Activated CD8-positive, alpha-beta memory T cell treated with anti-CD3 and anti-CD28 coated beads, Interleukin-2, amount 50 U/mL, for 24 hours (primary cell): ENCODE results near the gene DTL.

Source experiments
- DNase-seq: peaks from one replicate; pipeline ENCODE4 v3.0.0-alpha.2; 2020; ENCODE audit errors: extremely low read depth

The DTL gene

DNA sequence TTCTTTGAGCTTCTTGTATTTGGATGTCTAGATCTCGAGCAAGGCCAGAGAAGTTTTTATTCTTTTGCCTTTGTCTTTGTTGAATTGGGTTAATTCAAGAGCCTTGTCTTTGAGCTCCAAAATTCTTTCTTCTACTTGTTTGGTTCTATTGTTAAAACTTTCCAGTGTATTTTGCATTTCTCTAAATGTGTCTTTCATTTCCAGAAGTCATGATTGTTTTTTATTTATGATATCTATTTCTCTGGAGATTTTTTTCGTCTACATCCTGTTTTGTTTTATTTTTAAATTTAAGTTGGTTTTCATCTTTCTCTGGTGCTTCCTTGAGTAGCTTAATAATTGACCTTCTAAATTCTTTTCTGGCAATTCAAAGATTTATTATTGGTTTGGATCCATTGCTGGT is 61.8 kb downstream of the DTL start:
- no peak for DNase-seq

DNA sequence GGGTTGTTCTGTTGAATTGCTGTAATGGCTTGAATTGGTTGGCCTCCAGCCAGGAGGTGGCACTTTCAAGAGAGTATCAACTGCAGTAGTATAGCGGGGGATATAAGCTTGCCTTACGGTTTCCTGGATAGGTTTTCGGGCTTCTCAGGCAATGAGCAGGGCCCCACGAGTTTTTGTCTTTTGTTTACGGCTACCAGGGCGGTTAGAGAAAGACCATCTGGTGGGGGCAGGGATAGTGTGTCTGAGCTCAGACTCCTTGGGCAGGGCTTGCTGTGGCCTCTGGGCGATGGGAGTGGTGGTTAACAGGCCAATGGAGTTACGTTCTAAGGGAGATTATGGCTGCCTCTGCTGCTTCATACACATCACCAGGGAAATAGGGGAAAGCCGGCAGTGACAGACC is 62.8 kb downstream of the DTL start:
- DNase-seq, result no peak

DNA sequence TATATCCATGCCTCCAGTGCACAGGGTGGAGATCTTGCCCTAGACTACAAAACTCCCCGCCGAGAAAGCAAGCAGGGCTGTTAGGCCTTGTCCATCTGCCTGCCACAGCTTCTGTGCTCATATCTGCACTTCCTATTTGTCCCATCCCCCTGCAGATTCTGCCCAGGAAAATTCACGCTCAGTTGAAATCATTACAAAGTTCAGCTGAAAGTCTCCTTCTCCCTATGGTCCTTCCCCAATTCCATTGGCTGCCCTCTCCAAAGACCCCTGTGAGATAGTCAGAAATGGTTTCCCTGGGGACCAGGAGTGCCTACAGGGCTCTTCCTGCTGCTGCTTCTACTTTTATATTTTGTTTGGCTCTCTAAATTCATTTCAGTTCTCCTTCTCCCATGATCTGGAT is 63.2 kb downstream of the DTL start:
- DNase-seq, result no peak

DNA sequence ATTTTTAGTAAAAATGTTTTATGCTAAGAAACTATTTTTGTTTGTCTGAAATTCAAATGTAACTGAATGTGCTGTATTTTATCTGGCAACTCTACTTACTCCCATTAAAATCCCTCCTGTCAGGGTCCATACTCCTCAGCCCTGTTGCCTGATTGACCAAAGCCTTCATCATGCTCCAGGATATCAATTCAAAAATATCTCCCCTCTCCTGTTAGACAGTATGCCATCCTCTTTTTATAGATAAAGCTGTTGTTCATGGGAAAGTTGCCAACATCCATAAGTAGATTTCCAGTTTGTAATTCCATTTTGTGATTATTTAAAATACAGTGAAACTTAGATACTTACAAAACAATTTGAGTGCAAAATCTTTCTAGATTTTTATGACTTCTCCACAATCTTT is 65.7 kb downstream of the DTL start:
- DNase-seq, result no peak

DNA sequence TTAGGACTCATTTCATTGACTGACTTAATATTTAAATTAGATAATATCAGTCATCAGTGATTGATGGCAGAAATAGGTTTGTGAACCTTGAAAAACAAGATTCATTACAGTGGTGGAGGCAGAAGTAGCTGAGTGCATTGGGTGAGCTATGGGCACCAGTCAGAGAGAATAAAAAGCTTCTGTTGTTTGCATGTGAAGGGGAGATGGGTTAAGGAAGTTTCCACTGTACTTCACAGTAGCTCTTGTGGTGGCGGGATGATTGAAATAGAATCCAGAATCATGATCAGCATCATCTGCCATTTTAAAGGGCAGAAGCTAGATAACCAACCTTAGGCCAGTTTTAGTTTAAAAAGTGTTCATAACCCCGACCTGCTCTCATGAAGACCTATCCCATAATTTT is 66.2 kb downstream of the DTL start:
- no peak for DNase-seq

DNA sequence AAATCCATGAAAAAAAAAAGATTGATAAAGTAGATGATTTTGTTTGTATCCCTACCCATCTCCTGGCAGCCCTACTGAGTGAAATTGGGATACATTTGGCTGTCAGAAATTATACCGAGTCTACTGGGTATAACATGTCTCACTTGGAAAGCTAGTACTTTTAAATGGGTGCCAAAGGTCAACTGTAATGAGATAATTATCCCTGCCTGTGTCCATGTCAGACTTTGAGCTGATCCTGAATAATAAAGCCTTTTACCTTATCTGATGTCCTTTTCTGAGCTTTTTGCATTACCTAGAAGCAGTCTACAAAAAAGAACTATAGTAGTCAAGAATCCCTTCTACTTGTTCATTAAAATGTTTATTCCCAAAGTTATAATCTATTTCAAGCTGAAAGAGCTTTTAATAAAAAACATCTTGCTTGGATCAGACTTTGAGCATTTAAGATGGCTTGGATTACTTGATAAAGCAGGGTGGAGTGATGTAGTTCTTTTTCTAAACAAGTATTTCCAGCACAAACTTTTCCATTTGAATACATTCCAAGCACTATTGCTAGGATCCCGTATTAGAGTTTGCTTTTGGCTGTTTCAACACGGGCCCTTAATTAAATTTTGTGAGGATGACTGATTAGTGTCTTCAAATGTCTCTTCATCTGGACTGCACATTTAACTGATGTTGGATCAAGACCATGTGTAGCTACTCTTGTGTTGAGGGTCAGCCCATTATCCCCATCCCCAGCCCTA is 69.2 kb downstream of the DTL start:
- no peak for DNase-seq

DNA sequence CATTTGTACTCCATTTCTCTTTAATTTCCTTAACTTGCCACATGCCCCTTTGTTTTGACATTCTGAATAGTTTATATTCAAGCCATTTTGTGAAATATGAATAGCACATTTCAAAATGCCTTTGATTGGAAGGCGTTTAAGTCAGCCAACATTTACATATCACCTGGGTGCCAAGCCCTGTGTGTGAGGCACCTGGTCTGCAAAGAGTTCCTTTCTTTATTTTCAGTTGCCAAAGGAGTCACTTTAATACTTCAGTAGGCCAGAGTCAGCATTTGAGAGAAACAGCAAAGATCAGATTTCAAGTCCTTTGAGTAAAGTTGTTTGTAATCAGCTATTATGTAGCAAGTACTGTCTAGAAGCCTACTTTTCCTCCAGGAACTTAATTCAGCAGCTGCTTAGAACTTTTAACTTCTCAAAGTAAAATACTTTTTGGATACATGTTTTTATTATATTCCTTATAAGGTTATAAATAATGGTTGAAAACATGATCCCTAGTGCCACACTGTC is 70.8 kb downstream of the DTL start:
- no peak for DNase-seq

DNA sequence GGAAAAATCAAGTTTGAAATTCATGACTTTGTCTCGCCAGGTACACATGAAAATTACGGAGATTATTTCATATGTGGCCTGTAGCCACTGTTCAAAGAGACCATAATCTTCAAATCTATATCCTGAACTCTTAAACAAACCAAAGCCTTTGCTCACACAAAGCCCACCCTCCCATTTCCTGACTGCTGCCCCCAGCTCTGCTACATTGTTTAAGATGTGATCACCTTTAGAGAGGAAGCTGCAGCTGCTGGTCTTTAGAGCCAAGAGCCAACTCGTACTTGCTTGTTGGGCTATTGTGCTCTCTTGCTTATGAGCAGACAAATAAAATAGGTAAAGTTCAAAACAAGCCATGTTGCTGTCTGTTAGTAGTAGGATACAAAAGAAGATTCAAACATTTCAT is 71.9 kb downstream of the DTL start:
- DNase-seq, result no peak

DNA sequence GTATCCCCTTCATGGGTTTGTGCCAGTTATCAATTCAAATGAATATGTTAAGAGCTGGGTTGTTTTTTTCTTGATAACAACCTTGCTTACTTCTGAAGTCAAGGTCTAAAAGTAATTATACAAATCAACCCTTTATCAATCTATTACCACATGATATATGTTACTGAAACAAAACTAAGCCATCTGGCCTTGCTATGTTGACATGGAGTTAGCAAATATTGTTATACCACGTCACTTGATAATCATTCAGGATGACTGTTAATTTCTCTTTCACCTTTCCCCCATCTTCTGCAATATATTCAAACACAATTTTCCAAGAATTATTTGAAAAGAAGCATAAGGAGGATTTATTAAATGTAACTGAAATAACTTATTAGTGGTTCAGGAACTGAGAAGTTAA is 72.6 kb downstream of the DTL start:
- no peak for DNase-seq

DNA sequence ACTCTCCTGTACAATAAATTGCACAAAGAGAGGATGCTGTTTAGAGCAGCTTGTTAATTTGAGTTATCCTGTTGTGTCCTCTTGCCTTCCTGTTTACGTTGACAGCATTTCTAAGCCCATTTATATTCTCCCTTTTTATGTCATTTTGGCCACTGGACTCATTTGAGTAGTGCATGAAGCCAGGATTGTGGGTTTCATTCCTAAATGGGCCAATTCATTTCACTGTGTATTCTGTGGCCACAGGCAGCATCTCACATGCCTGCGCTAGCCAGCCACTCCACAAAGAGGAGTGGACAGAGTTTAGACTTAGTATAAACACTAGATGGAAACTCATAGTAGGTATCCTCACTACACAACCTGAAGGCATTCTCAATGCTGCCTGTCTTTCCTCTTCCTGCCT is 73.4 kb downstream of the DTL start:
- DNase-seq, result no peak

DNA sequence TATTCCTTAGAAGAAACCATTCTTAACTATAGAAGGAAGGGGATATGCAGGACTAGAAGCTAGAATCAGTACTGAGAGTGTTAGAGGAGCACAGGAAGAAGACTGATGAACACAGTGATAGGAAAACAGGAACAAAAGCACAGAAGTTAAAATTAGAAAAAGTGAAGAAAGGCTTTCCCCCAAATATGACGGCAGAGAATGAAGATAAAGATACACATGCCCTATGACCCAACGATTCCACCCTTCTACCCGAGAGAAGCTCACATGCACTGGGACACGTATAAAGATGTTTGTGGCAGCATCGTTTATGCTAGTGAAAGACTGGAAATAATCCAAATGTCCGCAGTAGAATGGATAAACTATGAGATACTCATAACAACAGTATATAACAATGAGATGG is 74.2 kb downstream of the DTL start:
- DNase-seq, result no peak

DNA sequence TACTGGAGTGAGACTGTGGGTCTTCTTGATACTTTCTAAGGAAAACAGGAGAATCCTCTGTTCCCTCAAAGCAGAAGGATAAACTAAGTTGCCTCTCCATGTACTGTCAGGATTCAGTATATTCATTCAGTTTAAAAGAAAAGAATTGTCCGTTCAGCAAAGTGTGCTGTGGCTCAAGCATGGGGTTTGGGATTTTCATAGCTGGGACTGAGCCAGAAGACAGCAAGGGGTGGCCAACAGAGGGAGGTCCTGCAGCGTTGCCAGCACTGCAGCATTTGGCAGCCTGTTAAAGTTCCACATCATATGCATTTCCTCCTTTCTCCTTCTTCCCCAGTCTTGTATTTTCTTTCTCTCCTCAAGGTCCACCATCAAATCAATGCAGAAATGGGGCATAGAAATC is 75.1 kb downstream of the DTL start:
- no peak for DNase-seq

DNA sequence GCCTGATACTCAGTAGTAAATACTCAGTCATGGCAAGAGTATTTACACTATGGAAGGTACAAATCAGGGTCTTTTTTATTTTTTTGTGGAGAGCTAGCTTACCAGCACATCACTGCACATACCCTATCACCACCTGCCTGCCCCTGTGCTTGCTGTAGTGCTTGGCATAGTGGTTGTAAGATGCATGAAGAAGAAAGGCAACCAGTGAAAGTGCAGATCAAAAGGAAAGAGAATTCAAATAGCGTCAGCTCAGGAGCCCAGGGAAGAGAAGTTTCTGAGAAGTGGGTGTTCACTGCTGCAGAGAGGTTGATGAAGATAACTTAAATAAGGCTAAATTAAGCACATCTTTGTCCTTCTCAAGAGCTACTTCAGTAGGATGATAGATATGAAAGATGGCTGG is 76.0 kb downstream of the DTL start:
- DNase-seq, result no peak

DNA sequence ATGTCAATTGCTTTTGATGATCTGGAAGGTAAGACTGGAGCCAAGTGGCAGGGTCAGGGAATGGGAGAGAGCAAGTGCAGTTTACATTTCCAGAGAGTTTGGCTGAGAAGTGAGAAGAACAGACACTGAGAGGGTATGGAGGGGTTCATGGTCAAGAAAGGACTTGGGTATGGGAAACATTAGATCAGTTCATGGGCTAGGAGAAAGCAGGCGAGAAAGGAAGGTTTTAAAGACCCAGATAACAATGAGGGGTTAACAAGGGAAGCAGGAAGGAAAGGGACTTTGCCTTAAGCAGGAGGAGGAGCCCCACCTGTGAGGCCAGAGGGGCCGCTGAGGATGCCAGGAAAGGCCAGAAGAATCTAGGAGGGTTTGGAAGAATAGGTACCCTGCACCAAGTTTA is 78.2 kb downstream of the DTL start:
- no peak for DNase-seq

DNA sequence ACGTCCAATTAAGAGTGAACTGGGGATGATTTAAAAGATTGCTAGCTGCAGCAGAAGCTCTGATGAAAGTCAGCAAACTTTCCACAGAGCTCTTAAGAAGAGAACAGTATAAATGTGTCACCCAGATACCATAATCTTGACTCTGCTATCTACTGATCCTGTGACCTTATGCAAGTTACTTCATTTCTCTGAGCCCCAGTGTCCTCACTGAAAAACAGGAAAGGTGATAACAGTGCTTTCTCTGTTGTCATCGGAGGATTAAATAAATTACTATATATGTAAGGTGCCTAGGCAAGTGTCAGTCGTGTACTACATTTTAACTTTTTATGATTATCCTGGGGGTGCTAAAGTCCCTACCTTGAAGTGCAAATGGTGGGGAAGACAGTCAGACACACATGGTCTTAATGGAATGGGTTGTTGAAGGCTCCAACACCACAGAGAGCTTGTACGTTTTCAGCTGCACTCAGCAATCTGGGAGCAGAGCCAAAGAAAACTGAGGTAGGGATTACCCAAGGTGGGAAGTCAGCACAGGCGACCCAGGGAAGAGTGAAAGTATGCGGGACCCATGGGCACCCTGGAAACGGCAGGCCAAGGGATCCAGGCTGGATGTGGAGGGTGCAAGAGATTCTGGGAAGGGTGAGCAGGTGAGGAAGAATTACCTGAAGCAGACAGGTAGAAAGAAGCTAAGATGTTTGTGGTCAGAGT is 82.8 kb downstream of the DTL start:
- no peak for DNase-seq

DNA sequence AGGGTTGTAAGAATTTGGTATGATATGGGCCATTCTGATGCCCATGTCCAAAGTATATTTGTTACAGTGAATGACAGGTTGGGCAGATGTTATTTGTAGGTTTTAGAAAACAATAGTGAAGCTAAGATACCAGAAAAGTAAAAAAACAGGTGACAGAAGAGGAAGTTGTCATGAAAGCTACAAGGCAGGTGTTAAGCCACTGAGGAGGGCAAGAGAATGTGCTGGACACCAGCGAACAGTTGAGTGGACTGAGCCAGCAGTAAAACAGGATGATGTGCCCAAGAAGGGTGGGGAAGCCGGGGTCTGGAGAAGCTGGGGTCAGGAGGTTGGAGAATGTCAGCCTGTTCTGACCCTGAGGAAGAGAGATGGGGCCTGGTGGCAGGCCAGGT is 83.3 kb downstream of the DTL start:
- no peak for DNase-seq

DNA sequence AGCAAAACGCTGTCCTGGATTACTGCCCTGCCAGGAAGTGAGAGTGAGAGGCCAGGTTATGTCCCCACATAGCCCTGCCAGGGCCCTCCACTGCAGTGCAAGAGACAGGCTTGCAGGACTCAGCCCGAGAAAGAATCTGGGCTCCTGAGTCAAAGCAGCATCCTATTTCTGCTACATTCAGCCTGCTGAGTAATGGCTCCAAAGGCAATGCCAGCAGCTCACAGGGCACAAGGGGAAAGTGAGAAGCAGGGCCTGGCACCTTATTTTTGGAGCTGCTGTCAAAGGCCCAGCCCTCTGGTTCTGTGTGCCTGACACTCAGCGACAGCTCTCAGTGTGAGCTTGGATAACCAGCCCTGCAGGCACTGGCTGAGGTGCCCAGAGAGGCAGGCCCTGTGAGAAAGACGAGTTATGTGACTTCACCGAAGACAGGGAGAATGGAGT is 83.9 kb downstream of the DTL start:
- DNase-seq, result no peak

DNA sequence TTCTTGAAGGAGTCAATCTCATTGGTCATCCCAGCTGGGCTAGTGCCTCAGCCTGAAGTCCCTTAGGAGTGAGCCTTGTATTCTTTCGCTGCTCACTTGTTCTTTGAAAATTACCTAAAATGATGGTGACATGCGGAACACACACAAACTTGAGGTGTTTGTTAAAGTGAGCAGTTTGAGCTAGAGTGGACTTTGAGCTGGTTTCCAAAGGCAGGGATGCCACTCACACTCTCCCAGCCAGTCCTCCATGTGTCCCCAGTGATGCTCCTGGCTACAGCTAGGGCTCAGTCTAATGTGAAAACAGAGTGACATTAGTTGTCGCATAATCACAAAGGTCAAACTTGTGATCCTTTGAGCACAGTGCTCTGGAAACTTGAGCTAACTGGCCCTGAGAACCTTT is 84.3 kb downstream of the DTL start:
- DNase-seq, result no peak

DNA sequence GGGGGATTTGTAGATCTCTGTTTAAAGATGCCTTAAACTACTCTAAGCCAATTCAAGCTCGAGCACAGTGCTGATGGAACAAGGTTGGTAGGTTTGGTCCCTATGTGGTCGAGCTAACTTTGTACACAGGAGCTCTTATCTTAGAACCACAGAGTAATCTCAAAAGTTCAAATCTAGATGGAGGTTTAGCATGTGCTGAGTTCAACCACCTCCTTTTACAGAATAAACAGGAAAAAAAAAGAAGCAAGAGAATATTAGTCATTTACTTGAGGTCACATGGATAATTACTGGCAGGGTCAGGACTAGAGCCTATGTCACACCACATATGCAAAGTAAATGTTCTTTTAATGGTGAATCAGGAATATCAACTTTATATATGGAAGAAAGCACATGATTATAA is 86.2 kb downstream of the DTL start:
- DNase-seq, result no peak

DNA sequence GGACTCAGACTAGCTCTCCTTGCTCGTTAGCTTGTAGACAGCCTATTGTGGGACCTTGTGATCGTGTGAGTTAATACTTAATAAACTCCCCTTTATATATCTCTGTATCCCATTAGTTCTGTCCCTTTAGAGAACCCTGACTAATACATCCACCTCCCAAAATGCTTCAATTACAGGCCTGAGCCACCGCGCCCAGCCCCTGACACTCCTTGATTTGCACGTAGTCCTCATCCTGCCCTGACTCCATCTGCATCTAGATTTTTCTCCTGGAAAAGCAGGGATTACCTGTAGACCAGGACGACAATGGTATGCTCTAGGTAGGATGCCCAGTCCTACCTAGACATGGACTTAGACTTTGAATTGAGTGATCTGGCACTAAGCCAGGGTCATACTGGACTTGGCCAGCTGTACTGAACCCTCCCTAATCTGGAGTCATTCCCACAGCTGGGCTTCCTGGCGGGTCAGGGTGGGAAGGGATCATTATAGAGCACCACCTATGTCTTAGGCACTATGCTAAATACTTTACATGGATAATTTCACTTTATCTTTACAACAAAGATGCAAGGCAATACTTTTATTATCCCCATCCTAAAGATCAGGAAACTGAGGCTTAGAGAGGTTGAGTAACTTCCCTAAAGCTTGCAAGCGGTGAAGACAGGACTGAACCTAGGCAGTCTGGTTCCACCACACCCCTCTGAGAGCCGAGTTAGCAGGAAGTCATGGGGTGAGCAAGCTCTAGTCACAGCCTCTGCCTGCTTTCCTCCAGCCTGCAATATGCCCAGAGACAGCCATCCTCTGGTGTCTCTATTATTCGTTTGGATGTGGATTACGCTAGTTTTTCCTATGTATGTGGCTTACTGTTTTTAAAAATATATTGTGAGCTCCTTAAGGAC is 89.4 kb downstream of the DTL start:
- no peak for DNase-seq

DNA sequence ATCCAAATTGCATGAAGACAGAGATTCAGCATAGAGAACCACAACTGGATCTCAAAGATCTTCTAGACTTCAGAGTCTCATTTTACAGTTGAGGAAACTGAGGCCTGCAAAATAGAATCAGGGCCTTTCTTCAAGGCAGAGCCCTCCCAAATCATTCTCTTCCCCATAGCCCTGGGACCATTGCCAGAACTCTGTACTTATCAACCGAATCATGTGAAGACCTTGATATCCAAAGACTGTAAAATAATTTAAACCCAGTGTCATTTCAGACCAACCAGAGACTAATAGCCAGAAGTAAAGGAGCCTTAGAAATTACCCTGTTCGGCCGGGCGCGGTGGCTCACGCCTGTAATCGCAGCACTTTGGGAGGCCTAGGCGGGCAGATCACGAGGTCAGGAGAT is 90.1 kb downstream of the DTL start:
- DNase-seq, result no peak

DNA sequence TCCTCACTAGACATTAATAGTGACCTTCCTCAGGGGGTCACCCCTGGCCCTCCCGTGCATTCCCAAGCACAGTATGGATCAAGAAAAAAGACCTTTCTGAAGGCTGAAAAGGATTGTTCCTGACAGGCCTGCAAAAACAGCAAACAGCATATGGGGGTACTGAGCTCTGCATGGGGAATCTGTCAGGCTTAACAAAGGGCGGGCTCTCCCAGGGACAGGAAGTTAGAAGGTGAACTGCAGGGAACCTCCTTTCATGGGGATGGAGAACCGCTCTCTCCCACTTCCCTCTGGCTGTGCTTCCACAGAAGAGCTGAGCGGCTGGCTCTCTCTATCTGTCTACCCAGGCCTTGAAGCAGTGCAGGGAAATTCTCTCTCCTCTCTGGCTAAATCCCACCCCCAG is 91.7 kb downstream of the DTL start:
- no peak for DNase-seq

DNA sequence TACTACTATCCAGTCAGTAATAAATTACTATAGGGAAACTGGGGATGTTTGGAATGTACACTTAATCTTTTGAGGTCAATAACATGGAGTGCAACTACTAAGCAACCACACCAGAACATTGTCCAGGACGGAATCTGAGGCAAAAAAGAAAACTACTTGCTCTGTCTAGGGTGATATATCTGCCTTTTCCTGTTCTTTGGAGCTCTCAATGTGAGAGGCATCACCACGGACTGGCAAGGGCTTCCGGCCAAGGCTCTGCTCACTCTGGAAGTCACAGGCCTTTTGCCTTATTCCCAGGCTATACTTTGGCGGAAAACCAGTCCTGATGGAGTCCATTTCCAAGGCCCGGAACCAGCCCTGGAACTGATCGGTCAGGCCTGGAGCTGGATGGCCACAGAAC is 94.2 kb downstream of the DTL start:
- no peak for DNase-seq
